Measurements from ENCODE around the gene MFAP3L.

DNA sequence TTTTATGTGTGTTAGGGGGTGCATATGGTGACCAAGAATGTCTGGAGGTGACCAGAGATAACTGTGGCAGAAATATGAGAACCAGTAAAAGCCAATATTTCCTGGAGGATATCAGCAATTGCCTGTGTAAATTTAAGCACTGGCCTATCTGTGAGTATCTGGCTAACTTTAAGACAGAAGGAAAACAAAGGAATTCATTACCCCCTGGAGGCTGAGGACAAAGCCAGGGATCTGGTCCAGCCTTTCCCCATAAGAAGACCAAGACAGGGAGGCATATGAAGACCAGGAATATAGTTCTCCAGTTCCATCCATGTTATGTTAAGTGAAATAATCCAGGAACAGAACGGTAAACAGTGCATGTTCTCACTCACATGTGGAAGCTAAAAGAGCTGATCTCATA, 49.2 kb downstream of the MFAP3L start:
- TF ChIP-seq, protein P1, sequence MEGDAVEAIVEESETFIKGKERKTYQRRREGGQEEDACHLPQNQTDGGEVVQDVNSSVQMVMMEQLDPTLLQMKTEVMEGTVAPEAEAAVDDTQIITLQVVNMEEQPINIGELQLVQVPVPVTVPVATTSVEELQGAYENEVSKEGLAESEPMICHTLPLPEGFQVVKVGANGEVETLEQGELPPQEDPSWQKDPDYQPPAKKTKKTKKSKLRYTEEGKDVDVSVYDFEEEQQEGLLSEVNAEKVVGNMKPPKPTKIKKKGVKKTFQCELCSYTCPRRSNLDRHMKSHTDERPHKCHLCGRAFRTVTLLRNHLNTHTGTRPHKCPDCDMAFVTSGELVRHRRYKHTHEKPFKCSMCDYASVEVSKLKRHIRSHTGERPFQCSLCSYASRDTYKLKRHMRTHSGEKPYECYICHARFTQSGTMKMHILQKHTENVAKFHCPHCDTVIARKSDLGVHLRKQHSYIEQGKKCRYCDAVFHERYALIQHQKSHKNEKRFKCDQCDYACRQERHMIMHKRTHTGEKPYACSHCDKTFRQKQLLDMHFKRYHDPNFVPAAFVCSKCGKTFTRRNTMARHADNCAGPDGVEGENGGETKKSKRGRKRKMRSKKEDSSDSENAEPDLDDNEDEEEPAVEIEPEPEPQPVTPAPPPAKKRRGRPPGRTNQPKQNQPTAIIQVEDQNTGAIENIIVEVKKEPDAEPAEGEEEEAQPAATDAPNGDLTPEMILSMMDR (IDR thresholded peaks at IDR 0.05): no peak
- TF ChIP-seq POLR2A (IDR thresholded peaks at IDR 0.05): no peak

Measured in Peyer's patch (tissue), 4 donors.